Activated effector memory CD4-positive, alpha-beta T cell treated with anti-CD3 and anti-CD28 coated beads, Interleukin-2, amount 50 U/mL, for 16 hours (primary cell): ENCODE data around the gene FAM118B.

Source experiments
- DNase-seq: peaks from one replicate; pipeline ENCODE4 v3.0.0-alpha.2; 2020

The FAM118B gene

GRCh38 chr11:126186708-126187529, 24.7 kb upstream of the FAM118B start:
- DNase-seq: no peak

DNA sequence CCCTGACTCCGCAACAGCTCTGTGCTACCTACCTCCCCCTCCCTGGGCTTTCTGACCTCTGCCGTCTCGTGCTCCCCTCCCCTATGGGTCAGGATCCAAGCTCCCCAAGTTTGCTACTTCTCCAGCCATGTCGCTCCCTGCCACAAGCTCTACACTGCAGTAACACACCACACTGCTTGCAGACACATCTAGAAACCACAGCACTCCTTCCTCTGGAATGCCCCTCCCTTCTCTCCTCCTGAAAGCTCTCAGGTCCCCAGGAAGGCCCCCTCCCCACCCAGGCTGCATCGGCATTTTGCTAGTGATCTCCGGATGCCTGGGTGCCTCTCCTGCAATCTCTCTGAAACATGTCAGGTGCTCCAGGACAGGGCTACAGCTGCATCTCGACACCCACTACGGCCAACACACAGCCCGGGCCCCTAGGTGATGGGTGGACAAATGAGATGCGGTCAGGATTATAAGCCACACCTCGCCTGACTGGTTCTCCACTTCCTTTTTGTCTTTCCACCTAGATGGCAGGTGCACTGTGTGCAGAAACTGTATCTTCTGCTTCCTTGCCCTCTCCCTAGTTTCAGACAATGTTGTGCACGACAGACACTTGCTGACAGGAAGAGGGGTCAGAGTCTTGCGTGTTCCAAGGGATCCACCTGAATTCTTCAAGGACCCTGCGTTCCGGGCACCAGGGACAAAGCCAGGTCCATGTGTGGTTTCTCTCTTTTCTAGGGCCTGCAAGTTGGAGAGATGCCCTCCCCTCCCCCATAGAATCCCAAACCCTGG, 23.1 kb upstream of the FAM118B start:
- no peak for DNase-seq

DNA sequence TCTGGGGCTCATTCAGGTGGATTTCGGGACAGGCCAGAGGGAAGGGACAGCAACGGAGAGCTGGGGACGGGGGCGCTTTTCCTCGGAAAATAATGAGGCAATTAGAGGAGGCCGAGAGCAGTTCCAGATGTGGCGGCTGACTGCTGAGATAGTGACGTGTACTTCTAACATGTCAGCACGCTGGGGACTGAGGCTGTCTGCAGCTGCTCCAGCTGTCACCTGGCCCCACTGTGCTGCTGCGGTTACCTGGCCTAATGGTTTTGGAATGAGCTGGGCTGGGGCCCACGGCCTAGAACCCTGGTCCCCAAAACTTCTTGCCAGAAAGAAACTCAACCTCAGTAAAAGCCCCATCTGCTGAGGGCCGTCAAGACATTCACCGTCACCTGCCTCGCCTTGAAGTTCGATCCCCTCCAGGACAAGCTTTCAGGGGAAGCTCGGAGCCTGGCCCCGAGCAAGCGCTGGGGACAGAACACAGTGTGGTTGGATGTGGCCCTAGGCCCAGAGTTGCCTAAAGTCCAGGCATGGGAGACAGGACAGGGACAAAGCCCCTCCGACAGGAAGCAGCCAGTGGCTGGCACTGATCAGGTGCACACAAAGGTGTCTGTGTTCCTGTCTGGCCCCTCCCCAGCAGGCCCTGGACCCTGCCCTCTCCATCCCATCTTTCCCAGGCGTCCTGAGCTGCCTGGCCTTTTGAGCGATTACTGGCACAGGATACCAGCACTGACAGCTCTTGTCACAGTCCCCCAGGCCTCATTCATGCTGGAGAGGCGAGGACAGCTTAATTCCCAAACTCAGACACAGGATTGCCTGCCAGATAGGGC, 22.3 kb upstream of the FAM118B start:
- DNase-seq: no peak

GRCh38 chr11:126190792-126191191, 20.8 kb upstream of the FAM118B start:
- no peak for DNase-seq

DNA sequence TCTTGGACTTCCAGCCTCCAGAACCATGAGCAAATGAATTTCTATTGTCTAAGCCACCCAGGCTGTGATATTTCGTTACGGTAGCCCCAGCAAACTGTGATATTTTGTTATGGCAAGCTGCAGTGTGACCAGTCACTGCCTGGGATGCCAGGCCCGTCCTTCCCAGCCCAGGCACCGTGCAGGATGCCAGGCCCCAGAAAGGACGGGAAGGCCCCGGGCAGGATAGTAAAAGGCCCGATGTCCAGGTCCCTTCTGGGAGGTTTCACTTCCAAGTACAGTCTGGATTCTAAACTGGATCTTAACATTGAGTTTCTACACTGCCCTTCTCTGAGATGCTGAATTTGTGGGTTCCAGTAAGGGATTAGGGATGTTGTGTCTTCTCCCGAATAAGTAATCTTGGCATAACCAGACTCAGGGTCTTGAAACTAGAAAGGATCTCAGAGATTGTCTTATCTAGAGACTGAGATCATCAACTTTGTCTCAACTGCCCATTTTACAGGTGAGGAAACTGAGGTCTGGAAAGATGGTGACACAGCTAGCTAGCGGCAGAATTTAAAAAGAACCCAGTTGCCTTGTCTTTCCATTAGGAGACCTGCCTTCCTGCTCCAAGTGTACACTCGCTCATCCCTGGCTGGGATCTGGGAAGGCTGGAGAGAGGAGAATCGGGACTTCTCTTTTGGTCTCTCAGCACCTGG, 20.1 kb upstream of the FAM118B start:
- DNase-seq: no peak

- DNase-seq: no peak
These were observed 19.2 kb upstream of the FAM118B start for GRCh38 chr11:126192361-126192760.

DNA sequence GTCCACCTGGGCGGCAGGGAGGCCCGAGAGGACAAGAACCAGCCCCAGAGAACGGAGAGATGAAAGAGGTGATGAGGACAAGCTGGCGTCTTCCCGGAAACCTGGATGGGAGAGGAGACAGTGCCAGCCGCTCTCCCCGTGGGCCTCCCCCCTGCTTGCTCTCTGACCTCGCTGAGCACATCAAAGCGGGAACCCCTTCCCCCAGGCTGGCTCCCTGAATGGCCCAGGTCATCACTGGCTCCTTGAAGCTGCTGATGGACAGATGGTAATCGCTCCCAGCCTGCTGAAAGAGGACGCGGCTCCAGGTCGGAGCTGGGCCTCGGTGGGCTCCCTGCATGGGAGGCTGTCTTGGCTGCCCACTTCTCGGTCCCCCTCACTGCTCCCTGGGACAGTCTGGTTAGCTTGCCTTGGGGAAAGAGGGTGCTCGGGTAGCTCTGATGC, 18.5 kb upstream of the FAM118B start:
- no peak for DNase-seq

DNA sequence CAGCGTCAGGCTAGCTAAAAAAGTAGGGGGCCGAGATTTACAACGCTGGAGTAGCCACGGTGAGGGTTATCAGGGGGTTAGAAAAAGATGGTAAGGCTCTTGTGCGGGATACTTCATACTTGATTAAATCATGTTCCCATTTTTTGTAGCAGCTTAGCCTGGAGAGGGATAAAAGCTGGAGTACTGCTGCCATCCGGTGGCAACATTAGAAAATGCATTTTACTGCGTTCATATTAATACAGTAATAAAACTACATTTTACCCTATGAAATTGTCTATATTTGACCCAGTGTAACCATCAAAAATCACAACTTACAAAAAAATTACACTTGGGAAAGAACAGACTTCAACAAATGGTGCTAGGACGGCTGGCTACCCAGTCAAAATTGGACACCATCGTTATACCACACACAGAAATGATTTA, 17.4 kb upstream of the FAM118B start:
- DNase-seq: no peak

- no peak for DNase-seq
These were observed 16.5 kb upstream of the FAM118B start for GRCh38 chr11:126195119-126195518.

DNA sequence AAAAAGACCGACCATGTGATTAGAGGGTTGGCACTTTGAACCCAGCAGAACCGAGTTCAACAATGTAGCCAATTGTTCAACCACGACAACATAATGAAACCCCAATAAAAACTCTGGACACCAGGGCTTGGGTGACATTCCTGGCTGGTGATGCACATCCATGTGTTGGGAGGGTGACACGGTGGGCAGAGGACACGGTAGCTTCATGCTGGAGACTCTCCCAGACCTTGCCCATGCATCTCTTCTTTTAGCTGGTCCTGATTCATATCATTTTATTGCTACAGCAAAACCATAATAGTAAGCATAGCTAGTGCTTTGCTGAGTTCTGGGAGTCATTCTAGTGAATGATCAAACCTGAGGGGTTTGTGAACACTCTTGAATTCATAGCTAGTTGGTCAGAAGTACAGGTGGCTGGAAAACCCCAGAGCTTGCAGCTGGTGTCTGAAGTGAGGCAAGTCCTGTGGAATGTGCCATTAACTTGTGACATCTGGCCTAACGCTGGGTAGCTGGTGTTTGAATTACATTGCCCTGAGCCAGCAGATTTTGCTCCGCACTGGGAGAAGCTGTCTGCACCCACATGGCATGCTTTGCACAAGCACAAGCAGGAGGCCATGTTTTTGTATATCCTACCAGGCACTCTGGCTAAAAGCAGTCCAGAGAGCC, 14.2 kb upstream of the FAM118B start:
- DNase-seq: no peak

- no peak for DNase-seq
These were observed 12.9 kb upstream of the FAM118B start for GRCh38 chr11:126198648-126199047.

DNA sequence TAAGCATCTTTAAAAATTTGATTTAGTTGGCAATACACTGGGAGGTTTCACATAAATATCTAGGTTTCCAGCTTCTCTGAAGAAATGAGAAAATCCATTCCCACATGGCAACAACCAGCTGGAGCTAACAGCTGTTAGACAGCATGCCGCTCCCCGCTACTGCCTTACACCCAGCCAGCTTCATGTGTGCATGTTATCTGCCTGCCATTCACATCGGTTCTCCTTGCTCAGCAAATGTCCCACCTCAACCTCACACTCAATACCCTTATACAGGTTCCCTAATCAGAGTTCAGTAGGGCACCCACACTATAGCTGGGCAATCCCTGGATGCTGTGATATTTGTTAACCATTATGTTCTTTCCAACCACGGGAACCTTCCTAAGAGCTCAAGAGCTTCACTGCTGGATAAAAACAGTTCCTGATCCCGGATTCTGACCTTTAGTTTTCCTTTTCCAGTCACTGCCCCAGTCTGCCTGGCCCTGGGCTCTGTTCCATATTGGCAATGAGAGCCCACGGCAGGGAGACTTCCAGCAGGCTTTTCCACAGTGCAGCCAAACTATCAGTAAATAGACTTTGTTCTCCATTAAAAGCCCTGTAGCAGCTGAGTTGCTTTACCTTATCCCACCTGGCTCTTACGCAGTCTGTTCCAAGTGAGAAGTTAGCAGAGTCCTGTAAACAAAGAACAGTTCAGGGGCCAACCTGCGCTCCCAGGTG, 8.8 kb upstream of the FAM118B start:
- no peak for DNase-seq

DNA sequence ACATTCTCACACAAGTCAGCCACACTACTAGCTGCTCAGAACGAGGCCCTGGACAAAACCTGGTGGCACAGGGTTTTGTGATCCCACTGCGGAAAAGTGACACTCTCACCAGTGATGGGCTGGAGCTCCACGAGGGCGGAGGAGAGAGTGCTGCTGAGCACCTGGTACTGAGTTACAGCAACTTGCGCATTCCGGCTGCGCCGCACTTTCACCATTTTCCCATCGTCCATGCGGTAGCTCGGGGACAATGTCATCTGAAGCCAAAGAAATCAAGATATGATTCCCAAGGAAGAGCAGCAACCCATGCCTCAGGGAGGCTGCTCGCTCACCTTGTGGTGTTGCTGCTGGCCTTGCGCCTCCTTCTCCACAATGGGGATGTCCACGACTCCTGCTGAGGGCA, 6.2 kb upstream of the FAM118B start:
- no peak for DNase-seq

DNA sequence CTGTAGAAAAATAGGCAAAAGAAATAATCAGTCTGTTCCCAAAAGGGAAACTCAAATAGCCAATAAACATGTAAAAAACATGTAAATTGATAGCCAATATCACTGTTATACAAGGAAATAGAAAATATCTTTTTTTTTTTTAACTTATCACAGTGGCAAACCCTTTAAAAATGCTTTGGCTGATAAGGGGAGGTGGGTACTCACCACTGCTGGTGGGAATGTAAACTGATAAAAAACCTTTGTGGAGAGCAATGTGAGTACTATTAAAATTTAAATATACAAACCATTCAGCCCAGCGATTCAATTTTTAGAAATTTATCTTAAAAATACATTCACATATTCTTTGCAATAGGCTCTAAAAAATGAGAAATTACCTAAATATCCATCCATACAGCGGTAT, 3.7 kb upstream of the FAM118B start:
- DNase-seq: no peak

DNA sequence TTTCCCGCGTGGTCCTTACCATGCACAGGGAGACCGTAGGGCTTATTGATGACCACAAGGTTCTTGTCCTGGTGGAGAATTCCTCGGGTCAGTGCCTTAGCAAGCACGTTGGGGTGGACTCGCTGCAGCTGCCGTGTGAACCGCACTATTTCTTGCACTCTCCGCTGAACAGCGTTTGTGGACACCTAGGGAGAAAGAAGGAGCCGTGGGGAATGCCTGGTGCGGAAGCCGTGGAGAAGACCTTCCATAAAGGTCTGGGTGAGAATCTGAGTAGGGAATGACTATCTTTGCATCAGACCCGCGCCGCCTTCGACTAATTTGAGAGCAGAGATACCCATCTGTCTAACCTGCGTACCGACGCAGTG, 729 bp upstream of the FAM118B start:
- no peak for DNase-seq

DNA sequence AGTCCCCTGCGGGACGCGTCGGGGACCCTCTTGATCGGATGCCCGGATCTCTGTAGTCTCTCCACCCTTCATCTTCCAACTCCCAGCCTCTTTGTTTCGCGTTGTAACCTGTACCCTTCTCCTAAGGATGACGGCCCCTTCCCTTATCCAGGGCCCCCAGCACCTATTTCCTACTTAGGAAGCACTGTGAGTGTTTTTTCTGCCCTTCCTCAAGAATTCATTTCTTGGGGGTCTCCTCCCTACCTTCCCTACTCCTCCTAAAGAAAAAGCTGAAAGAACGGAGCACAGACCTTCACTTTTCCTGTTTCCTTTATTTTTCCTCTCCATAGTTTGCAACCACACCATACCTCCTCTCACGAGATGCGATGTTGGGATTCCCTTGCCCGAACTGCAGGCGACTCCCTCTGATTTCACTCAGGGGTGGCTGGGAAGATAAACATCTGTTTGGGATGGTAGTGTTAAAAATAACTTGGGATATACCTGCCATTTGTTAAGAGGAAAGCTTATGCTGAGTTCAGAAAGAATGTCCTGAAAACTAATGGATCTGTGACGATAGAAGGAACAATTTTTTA, 593 bp downstream of the FAM118B start:
- no peak for DNase-seq

GRCh38 chr11:126214441-126214840, 2.9 kb downstream of the FAM118B start:
- DNase-seq: no peak

GRCh38 chr11:126214841-126215240, 3.3 kb downstream of the FAM118B start:
- DNase-seq: no peak

- no peak for DNase-seq
These were observed 5.1 kb downstream of the FAM118B start for GRCh38 chr11:126216526-126217305.

DNA sequence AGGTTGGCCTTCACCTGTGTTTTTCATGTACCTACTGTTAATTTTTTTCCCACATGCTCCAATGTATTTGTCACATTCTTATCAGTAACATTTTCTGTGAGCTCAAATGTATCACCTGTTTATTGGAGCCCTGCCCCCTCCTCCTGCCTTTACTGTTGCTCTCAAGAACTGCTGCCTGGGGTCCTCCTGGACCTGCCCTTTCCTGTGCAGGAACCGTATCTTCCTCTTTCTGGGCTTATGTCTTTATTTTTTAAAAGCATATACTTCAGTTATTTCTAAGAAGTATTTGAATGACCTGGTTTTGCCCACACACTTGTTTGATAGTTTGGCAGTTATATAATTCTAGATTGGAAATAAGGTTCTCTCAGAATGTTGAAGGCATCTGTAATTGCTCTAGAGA, 5.9 kb downstream of the FAM118B start:
- DNase-seq: no peak
